H1 (cell line): Measurements from ENCODE around the gene TBX2. TPM values are rescaled to one million over a fixed set of nuclear protein-coding genes. Genes with fewer than 3 reads are reported as not detected.

ENCODE experiments used
- FOSL1 ChIP-seq: IDR thresholded peaks from 2 replicates; pipeline ENCODE4 v1.6.1; 2011; ENCODE audit warnings: mild to moderate bottlenecking, low read depth, low read length, moderate library complexity; ENCODE audit not compliant: insufficient read depth
- KDM5A ChIP-seq: fragments of 200-600 bp; IDR thresholded peaks from 2 replicates; pipeline ENCODE4 v1.7.1; 2012; ENCODE audit warnings: mild to moderate bottlenecking, low read length, inconsistent platforms, mixed read lengths
- PHF8 ChIP-seq: fragments of 200-600 bp; sonication (generic); conservative IDR thresholded peaks from 2 replicates; pipeline ENCODE4 v1.7.1; 2012; ENCODE audit warnings: low read depth, mild to moderate bottlenecking, inconsistent platforms, low read length, moderate library complexity
- TAF7 ChIP-seq: optimal IDR thresholded peaks from 2 replicates; pipeline ENCODE3; 2011; ENCODE audit warnings: low read depth, mild to moderate bottlenecking, inconsistent platforms, low read length, moderate library complexity, borderline replicate concordance
- polyA plus RNA-seq, 7 experiments: library from polyadenylated mRNA; depleted of rRNA in 3 of 7; stranded (reverse) in 5 of 7; unstranded in 2 of 7; fragments of >200 nt in 5 of 7; fragments of 200-250 nt in 2 of 7; gene quantifications; 1 replicate in 5 of 7; 2 replicates in 1 of 7; 4 replicates in 1 of 7; pipeline versions ENCODE4 v1.2.1 to v1.2.3, GENCODE V29; 2011 to 2013; ENCODE audit warnings: missing spikeins in 2 of 7, mixed read lengths in 2 of 7
- total RNA-seq: library from RNA; stranded (reverse); fragmentation: NEBNext Ultra II Directional; extraction: Animal tissue kit (Norgen Biotek cat#: 25700); gene quantifications from 2 replicates; pipeline ENCODE4 v1.2.1, GENCODE V29; 2021

TBX2 gene
- total and polyA plus RNA-seq, 2 of the 8 experiments (the other 6 are each of a cell fraction or from before 2014, with no cell fraction given) = not detected

DNA sequence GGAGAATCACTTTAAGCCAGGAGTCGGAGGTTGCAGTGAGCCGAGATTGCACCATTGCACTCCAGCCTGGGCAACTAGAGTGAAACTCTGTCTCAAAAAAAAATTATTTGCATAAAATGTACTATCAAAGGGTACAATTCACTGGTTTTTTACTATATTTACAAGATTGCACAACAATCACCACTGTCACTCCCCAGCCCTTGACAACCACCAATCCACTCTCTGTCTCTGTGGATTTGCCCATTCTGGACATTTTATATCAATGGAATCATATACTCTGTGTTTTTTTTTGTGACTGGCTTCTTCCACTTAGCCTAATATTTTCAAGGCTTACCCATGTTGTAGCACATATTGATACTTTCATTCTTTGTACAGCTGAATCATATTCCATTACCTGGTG lies 18.8 kb downstream of the TBX2 start (continued):
- no peak for TF ChIP-seq KDM5A
- TF ChIP-seq PHF8 = no peak
- TF ChIP-seq FOSL1 = no peak
- no peak for TF ChIP-seq TAF7
